ENCODE results near the gene LRP5.

- TF ChIP-seq JUNB (CRISPR knock-in tag; conservative IDR thresholded peaks at IDR 0.05): no peak
- no peak for TF ChIP-seq CTCF (IDR thresholded peaks at IDR 0.05 in 2 of 3, conservative IDR thresholded peaks at IDR 0.05 in 1 of 3; ENCODE audit: insufficient read depth in 2 of 3, low read depth in 1 of 3, low read length in 3 of 3)
- no peak for TF ChIP-seq MEIS2 (IDR thresholded peaks at IDR 0.05; ENCODE audit: partially characterized antibody)
- TF ChIP-seq ZNF584 (CRISPR knock-in tag; IDR thresholded peaks at IDR 0.05; ENCODE audit: low read depth): no peak
- no peak for TF ChIP-seq POLR3G (IDR thresholded peaks at IDR 0.05; ENCODE audit: extremely low read depth, insufficient read length, insufficient replicate concordance)
- no peak for TF ChIP-seq KDM4B (IDR thresholded peaks at IDR 0.05; ENCODE audit: borderline replicate concordance in 2 of 2, low read depth in 1 of 2)
- TF ChIP-seq BRF2 (IDR thresholded peaks at IDR 0.05; ENCODE audit: borderline replicate concordance, insufficient read depth, insufficient read length): no peak
- TF ChIP-seq TCF7L2 (IDR thresholded peaks at IDR 0.05; ENCODE audit: low read depth, low read length): no peak
Measured at GRCh38 chr11:68449951-68450350, 137.6 kb downstream of the LRP5 start.

All from K562 (cell line).